NCI-H2171 treated with DMSO at 0.1 percent for 48 hours (cell line): ENCODE measurements around the gene SLIT3.

Experiments used
- DNase-seq: peaks from one replicate; lab custom pipeline; 2025; lab: John Stamatoyannopoulos, UW

SLIT3 gene

GRCh38 chr5:169104937-169105494 lies 195.9 kb downstream of the SLIT3 start:
- no peak for DNase-seq

GRCh38 chr5:169103586-169104181 lies 197.3 kb downstream of the SLIT3 start:
- no peak for DNase-seq

GRCh38 chr5:169101966-169102365 lies 199.0 kb downstream of the SLIT3 start:
- DNase-seq: no peak

DNA sequence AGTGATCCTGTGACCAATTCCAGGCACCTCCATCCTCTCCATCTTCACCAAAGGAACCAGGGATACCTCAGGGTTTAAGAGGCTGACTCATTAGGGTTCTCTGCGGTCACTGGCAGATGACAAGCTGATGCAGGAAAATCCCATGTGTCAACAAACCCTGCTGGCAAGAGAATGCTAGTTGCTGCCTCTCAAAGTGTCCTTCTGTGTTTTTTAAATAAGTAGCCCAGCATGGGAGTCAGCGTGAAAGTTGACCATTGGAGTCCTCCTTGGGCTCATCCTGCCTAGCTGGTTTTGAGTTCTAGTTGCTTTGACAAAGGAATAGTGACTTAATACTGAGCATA lies 200.2 kb downstream of the SLIT3 start:
- no peak for DNase-seq

- DNase-seq: no peak
Observed at GRCh38 chr5:169099801-169100734, 200.9 kb downstream of the SLIT3 start.

DNA sequence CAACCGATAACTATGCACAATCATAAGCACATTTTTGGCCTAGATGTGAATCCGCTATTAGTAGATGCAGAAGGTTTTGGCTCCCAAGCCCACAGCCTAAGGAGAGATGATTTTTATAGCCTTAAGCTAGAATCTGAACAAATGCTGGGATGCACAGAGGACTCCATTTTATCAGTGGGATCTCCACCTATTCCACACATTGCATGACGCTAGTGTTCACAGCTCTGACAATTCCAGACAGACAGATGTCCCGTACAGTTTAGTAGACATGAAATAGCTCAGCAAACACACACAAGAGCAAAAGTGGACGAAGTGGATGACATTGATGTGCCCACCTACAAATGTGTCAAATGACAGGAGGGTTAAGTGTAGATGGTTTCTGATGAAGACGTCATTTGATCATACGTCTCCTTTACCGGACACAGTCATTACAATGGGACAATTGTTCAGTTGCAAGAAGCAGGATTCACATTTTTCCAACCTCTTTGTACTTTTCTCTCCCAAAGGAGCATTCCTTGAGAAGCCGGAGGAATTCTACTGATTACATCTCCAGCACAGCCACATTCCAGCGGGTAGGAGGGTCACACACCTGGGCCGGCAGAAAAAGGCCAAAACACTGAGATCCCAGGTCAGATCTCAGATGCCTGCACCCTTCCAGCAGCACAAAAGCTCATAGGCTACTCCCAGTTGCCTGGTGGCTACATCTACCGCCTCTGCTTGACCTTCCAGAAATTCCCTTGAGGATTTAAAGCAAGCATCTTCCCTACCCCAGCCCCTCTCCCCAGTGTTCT lies 202.4 kb downstream of the SLIT3 start:
- no peak for DNase-seq

DNA sequence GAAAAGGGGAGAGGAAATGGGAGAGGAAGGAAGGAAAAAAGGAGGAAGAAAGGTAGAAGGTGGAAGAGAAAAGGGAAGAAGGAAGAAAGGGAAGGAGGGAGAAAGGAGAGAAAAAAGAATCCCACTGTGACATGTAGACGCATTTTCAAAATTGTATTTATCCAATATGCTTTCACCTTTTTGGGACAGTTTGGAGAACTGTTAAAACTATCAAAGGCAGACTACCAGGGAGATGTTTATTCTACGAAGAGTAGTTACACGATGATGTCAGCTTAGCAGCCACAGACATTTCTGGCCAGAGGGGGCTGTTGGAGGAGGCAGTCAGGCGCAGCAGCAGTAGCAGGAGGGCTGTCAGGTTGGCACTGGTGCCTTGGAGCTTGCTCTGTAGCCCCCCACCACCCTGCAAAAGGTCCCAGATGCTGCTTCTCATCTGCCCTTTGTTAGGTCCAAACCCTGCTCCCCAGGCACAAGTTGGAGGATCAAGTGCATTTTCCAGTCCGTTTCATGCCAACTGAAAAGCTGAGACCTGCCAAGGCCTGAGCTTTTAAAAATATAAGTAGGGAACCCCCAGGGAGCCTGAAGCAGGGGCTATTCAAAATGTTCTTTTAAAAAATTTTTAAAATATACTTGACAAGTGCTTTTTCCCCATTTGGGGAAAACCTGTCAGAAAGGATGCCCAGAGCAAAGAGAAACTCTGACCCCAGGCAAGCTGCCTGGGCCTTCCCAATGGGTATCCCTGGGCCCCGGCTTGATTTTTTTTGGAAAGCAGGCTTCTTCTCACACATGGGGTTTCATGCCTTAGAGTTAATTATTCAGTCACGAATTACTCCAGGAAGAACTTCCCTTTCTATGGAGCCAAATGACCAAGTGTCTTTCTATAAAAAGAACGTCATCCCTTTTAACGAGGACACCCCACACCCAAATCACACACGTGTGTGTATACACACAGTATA lies 203.3 kb downstream of the SLIT3 start:
- no peak for DNase-seq

GRCh38 chr5:169095976-169096375 lies 205.0 kb downstream of the SLIT3 start:
- no peak for DNase-seq

GRCh38 chr5:169095410-169095960 lies 205.5 kb downstream of the SLIT3 start:
- no peak for DNase-seq

- no peak for DNase-seq
Observed at GRCh38 chr5:169094586-169095409, 206.1 kb downstream of the SLIT3 start.

DNA sequence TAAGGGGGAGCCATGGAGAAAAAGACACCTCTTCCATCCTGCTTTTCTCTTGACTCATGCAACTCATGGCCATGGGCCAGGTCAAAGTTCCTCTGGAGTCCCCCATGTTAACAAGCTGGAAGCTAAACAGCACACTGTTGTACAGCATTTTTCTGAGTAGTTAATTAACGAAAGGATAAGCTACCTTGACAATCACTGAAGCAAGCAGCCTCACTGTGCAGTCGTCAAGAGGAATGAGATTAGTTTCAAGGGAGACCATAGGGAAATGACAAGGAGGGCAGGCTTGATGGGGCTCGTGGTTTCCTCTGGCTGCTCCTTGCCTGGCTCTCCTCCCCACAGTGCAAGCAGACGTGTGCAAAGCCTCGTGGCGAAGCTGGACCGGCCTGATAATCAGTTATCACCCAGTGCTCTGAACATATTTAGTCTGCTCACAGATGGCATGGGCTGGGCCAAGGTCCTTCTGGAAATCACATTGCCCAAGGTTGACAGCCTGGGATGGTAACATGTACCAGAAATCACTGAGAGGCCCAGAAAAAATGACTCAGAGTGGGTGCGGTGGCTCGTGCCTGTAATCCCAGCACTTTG lies 209.5 kb downstream of the SLIT3 start:
- DNase-seq: no peak

DNA sequence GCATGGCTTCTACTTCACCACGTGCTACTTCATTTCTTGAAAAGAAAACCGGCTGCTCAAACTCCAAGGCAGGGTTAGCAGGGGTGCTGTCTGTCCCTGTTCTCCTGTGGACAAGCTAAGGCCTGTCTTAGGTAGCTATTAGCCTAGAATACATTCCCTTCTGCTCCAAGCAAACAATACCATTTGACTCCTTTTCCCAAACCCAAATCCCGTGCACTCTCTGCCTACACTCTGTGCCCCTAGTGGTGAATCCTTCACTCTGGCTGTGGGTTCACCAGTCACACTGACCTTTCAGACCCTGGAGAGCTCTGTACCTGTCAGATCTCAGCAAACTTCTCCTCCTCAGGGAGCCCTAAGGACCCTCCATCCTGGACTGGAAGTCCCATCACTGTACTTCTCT lies 211.6 kb downstream of the SLIT3 start:
- no peak for DNase-seq

DNA sequence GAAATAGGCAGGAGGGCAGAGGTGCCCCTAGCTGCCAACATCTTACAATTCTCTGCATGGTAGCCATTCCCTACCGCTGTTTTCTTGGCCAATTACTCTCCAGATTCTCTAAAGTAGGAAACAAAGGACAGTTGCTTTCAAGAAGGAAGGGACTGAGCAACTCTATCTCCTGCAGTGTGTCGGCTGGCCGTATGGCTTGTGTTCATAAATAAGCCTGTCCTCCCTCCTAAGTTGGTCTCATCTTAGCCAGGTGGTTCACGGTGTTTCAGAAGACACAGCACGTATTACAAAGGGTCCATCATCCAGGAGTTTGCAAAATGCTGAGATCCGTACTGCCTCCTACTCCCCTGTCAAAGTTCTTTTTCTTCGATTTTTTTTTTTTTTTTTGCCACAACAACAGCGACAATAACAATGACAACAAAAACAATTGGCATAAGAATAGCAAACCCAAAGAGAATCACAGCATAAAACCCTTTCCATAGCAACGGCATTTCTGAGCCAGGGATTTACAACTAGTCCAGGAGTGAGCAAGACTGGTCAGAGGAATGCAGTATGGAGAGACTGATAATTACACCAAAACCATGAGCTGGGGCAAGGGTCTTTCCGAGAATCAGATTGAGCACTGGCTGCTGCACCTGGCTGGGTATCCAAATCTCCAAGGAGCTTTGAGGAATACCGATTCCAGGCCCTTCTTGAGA lies 212.8 kb downstream of the SLIT3 start:
- no peak for DNase-seq

- no peak for DNase-seq
Observed at GRCh38 chr5:169085636-169086035, 215.3 kb downstream of the SLIT3 start.

DNA sequence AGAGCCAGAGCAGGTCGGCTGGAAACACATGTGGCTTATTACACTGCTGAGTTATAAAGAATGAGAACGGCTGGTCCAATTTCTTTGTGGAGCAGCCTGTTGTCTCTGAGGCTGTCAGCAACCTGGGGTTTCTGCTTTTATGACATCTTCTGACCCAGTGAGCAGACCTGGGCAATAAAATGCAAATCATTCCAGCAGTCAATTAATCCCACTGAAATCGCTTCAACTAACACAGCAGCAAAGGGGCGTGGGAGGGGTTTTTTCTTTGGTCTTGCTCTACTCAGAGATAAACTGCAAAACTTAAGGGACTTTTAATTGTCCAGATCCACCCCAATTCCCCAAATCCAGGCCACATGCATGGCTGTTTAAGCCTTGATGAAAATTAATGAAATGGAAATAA lies 215.7 kb downstream of the SLIT3 start:
- no peak for DNase-seq

DNA sequence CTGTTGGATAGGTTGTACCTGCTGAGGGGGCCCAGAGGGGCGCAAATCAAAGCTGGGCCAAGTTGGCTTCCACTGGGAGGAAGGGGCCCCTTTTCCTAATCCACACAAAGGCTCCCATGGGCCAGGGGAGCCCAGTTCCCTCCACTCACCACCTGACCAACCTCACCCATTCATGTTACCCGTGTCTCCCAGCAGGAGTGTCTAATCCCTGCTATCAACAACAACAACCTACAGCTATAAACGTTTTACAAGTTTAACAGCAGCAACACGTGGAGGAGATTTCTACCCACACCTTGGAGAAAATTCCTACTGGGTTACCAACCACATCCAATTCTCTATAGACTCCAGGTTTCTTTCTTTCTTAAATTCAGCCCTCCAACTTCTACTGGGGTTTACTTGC lies 216.2 kb downstream of the SLIT3 start:
- DNase-seq: no peak

DNA sequence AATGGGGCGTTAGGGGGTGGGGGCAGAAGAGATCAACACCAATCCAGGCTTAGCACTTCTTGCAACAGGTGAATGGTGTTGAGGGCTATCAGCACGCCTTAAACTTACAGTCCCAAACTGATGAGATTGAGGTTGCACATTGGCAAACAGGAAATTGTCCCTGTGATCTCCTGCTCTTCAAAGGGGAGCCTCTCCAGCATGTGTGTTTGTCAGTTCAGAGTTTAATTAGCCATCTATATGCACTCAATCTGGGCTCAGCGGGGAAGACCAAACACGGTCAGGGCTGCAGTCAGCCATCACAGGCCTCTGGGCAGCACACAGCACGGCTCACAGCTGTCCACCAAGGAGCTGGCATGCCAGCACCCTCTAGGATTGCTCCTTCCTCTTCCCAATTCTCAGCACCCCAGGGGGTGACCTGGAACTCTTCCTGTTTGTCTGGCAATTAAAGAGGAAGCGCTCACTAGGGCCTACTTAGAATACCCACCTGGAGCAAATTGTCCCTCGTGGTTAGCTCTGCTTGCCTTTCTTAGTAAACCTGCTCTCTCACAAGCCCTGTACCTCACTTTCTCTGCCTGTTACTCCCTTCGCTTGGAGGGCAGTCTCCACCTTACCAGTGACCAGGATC lies 217.4 kb downstream of the SLIT3 start:
- no peak for DNase-seq

GRCh38 chr5:169081000-169081724 lies 219.8 kb downstream of the SLIT3 start:
- no peak for DNase-seq
